H1 (cell line): ENCODE data around the gene EDEM1.

Source experiments
- CEBPB ChIP-seq: IDR thresholded peaks from 2 replicates; pipeline ENCODE4 v1.6.1; 2012; ENCODE audit warnings: low read depth, low read length
- EGR1 ChIP-seq: IDR thresholded peaks from 2 replicates; pipeline ENCODE4 v1.6.1; 2011; ENCODE audit warnings: low read depth, low read length, borderline replicate concordance
- EZH2 ChIP-seq: fragments of 200-600 bp; sonication (generic); IDR thresholded peaks from 2 replicates; pipeline ENCODE4 v1.7.1; 2012; ENCODE audit warnings: low read depth, mild to moderate bottlenecking, moderate library complexity, low read length, inconsistent platforms; ENCODE audit not compliant: severe bottlenecking
- HDAC2 ChIP-seq, 2 experiments: fragments of 300-600 bp in 1 of 2; sonication (generic) in 1 of 2; IDR thresholded peaks; 2 replicates each; pipeline ENCODE4 v1.6.1; 2011 to 2012; ENCODE audit warnings: low read depth in 2 of 2, low read length in 2 of 2, mild to moderate bottlenecking in 2 of 2, moderate library complexity in 2 of 2, borderline replicate concordance in 1 of 2, inconsistent platforms in 1 of 2
- MAFK ChIP-seq: IDR thresholded peaks from 2 replicates; pipeline ENCODE4 v1.6.1; 2012; ENCODE audit warnings: low read depth, mild to moderate bottlenecking, improper control_type of control experiment, low read length
- NRF1 ChIP-seq: IDR thresholded peaks from 2 replicates; pipeline ENCODE4 v1.6.1; 2011; ENCODE audit warnings: mild to moderate bottlenecking, low read depth, low read length, improper control_type of control experiment
- PHF8 ChIP-seq: fragments of 200-600 bp; sonication (generic); conservative IDR thresholded peaks from 2 replicates; pipeline ENCODE4 v1.7.1; 2012; ENCODE audit warnings: low read depth, mild to moderate bottlenecking, inconsistent platforms, low read length, moderate library complexity
- POLR2AphosphoS5 ChIP-seq: IDR thresholded peaks from 2 replicates; pipeline ENCODE4 v1.6.1; 2011; ENCODE audit warnings: low read depth, low read length
- RAD21 ChIP-seq, 2 experiments: IDR thresholded peaks in 1 of 2; conservative IDR thresholded peaks in 1 of 2; 2 replicates each; pipeline ENCODE4 v1.6.1; 2011; ENCODE audit warnings: low read depth in 2 of 2, low read length in 2 of 2, improper control_type of control experiment in 1 of 2, inconsistent platforms in 1 of 2, mild to moderate bottlenecking in 1 of 2, moderate library complexity in 1 of 2
- SP1 ChIP-seq: IDR thresholded peaks from 2 replicates; pipeline ENCODE4 v1.6.1; 2011; ENCODE audit warnings: low read depth, low read length
- TF ChIP-seq, protein P1 (sequence below), 3 experiments: IDR thresholded peaks; 1 replicate in 2 of 3; 2 replicates in 1 of 3; pipeline versions ENCODE4 v1.5.1 to v1.6.1; 2011; ENCODE audit warnings: low read length in 3 of 3, mild to moderate bottlenecking in 3 of 3, inconsistent platforms in 2 of 3, low read depth in 1 of 3, moderate library complexity in 1 of 3; ENCODE audit not compliant: insufficient read depth in 1 of 3; ENCODE audit errors: control extremely low read depth in 1 of 3

- TF ChIP-seq NRF1 (no peak), EZH2 (no peak), POLR2AphosphoS5 (no peak), SP1 (no peak), CEBPB (no peak), MAFK (no peak), PHF8 (no peak), EGR1 (no peak), HDAC2 (IDR thresholded peaks at IDR 0.05; ENCODE audit: borderline replicate concordance in 1 of 2, low read depth in 2 of 2, low read length in 2 of 2) (no peak), RAD21 (IDR thresholded peaks at IDR 0.05 in 1 of 2, conservative IDR thresholded peaks at IDR 0.05 in 1 of 2; ENCODE audit: low read depth in 2 of 2, low read length in 2 of 2) (no peak)
- TF ChIP-seq, protein P1, sequence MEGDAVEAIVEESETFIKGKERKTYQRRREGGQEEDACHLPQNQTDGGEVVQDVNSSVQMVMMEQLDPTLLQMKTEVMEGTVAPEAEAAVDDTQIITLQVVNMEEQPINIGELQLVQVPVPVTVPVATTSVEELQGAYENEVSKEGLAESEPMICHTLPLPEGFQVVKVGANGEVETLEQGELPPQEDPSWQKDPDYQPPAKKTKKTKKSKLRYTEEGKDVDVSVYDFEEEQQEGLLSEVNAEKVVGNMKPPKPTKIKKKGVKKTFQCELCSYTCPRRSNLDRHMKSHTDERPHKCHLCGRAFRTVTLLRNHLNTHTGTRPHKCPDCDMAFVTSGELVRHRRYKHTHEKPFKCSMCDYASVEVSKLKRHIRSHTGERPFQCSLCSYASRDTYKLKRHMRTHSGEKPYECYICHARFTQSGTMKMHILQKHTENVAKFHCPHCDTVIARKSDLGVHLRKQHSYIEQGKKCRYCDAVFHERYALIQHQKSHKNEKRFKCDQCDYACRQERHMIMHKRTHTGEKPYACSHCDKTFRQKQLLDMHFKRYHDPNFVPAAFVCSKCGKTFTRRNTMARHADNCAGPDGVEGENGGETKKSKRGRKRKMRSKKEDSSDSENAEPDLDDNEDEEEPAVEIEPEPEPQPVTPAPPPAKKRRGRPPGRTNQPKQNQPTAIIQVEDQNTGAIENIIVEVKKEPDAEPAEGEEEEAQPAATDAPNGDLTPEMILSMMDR (IDR thresholded peaks at IDR 0.05; ENCODE audit: control extremely low read depth in 1 of 3, insufficient read depth in 1 of 3, low read depth in 1 of 3, low read length in 3 of 3) = no peak
Measured at GRCh38 chr3:5221701-5222100, 34.2 kb downstream of the EDEM1 start.
